IMR-90 (cell line): ENCODE results near the gene CHN1. TPM values are rescaled to one million over a fixed set of nuclear protein-coding genes. Genes with fewer than 3 reads are reported as not detected.

Source experiments
- ATAC-seq: fragments of 200-7000 bp; cut with Tn5 transposase; 2 replicates; pipeline ENCODE4 v1.9.1; 2020; ENCODE audit warnings: low read depth, mild to moderate bottlenecking, moderate library complexity
- BruUV-seq: library from RNA; stranded (reverse); fragments of 400-500 nt; replicated peaks from 2 replicates; lab custom pipeline; 2021; lab: Mats Ljungman, UMichigan
- CTCF ChIA-PET: fragments of 300-600 bp; formaldehyde crosslinking; extraction: SDS; loops from one replicate; lab custom pipeline; 2021; ENCODE audit warnings: antibody characterized with exemption; lab: Yijun Ruan, JAX
- POLR2A ChIA-PET: fragments of 300-600 bp; sonication (Branson Sonifier 250); formaldehyde crosslinking; loops from one replicate; lab custom pipeline; 2022; ENCODE audit warnings: antibody characterized with exemption; ENCODE audit not compliant: unreplicated experiment; lab: Charles Lee
- DNase-seq: peaks from one replicate; pipeline ENCODE4 v3.0.0; 2013
- H2AFZ ChIP-seq: replicated peaks from 2 replicates; pipeline ENCODE3; 2013; ENCODE audit warnings: low read length, mild to moderate bottlenecking; ENCODE audit not compliant: poor library complexity
- H2AK5ac ChIP-seq: 2 replicates; pipeline ENCODE4 v1.6.1; 2013; ENCODE audit warnings: low read depth, low read length, inconsistent platforms
- H2AK9ac ChIP-seq: replicated peaks from 2 replicates; pipeline ENCODE3; 2013; ENCODE audit warnings: mild to moderate bottlenecking, low read depth, low read length, moderate library complexity; ENCODE audit not compliant: poor library complexity
- H2BK120ac ChIP-seq: 2 replicates; pipeline ENCODE4 v1.6.1; 2013; ENCODE audit warnings: low read depth, low read length, inconsistent platforms
- H2BK15ac ChIP-seq: 3 replicates; pipeline ENCODE4 v1.6.1; 2013; ENCODE audit warnings: low read depth, low read length, inconsistent platforms
- H2BK20ac ChIP-seq: 2 replicates; pipeline ENCODE4 v1.6.1; 2013; ENCODE audit warnings: low read depth, mild to moderate bottlenecking, inconsistent platforms, low read length, moderate library complexity
- H2BK5ac ChIP-seq: 2 replicates; pipeline ENCODE4 v1.6.1; 2013; ENCODE audit warnings: mild to moderate bottlenecking, low read depth, low read length, inconsistent platforms; ENCODE audit not compliant: poor library complexity, severe bottlenecking
- H3K14ac ChIP-seq: replicated peaks from 2 replicates; pipeline ENCODE4 v1.6.1; 2013; ENCODE audit warnings: low read depth, low read length, inconsistent platforms
- H3K18ac ChIP-seq: 2 replicates; pipeline ENCODE4 v1.6.1; 2013; ENCODE audit warnings: low read depth, low read length, control low read depth
- H3K23ac ChIP-seq: 2 replicates; pipeline ENCODE4 v1.6.1; 2013; ENCODE audit warnings: low read depth, low read length, inconsistent platforms
- H3K27ac ChIP-seq: 2 replicates; pipeline ENCODE4 v1.5.1; 2013; ENCODE audit warnings: mild to moderate bottlenecking, control low read depth, low read length; ENCODE audit not compliant: insufficient read depth
- H3K27me3 ChIP-seq: 2 replicates; pipeline ENCODE4 v1.6.1; 2013; ENCODE audit warnings: low read length; ENCODE audit not compliant: control insufficient read depth, insufficient read depth
- H3K36me3 ChIP-seq: 2 replicates; pipeline ENCODE4 v1.6.1; 2013; ENCODE audit warnings: low read length, mixed read lengths; ENCODE audit not compliant: control insufficient read depth, insufficient read depth
- H3K4ac ChIP-seq: 2 replicates; pipeline ENCODE4 v1.6.1; 2013; ENCODE audit warnings: low read depth, low read length, inconsistent platforms
- H3K4me1 ChIP-seq: 2 replicates; pipeline ENCODE4 v1.6.1; 2013; ENCODE audit warnings: low read length, mixed read lengths; ENCODE audit not compliant: control insufficient read depth, insufficient read depth
- H3K4me2 ChIP-seq: 2 replicates; pipeline ENCODE4 v1.6.1; 2013; ENCODE audit warnings: low read depth, mild to moderate bottlenecking, control low read depth, low read length, moderate library complexity
- H3K4me3 ChIP-seq: 2 replicates; pipeline ENCODE4 v1.5.1; 2013; ENCODE audit warnings: low read depth, mild to moderate bottlenecking, control low read depth, low read length, moderate library complexity; ENCODE audit not compliant: insufficient read depth
- H3K56ac ChIP-seq: 2 replicates; pipeline ENCODE4 v1.6.1; 2013; ENCODE audit warnings: low read length, inconsistent platforms; ENCODE audit not compliant: insufficient read depth; ENCODE audit errors: extremely low read depth
- H3K79me1 ChIP-seq, 2 experiments: 2 replicates each; pipeline ENCODE4 v1.6.1; 2013; ENCODE audit warnings: low read length in 2 of 2, inconsistent platforms in 1 of 2, low read depth in 1 of 2
- H3K9ac ChIP-seq: 2 replicates; pipeline ENCODE4 v1.6.1; 2013; ENCODE audit warnings: low read depth, low read length, control low read depth
- H3K9me1 ChIP-seq: 2 replicates; pipeline ENCODE4 v1.6.1; 2013; ENCODE audit warnings: low read length, inconsistent platforms; ENCODE audit not compliant: insufficient read depth
- H3K9me3 ChIP-seq: 2 replicates; pipeline ENCODE4 v1.6.1; 2013; ENCODE audit warnings: low read length; ENCODE audit not compliant: control insufficient read depth, insufficient read depth
- H4K20me1 ChIP-seq: 2 replicates; pipeline ENCODE4 v1.6.1; 2013; ENCODE audit warnings: low read length, inconsistent platforms; ENCODE audit not compliant: insufficient read depth
- H4K5ac ChIP-seq: 2 replicates; pipeline ENCODE4 v1.6.1; 2013; ENCODE audit warnings: mild to moderate bottlenecking, low read depth, low read length, control low read depth
- H4K8ac ChIP-seq, 2 experiments: 2 replicates each; pipeline ENCODE4 v1.6.1; 2013; ENCODE audit warnings: low read depth in 2 of 2, low read length in 2 of 2, control low read depth in 1 of 2, inconsistent platforms in 1 of 2
- H4K91ac ChIP-seq: 2 replicates; pipeline ENCODE4 v1.6.1; 2013; ENCODE audit warnings: low read depth, low read length, inconsistent platforms; ENCODE audit not compliant: insufficient read depth
- FOS ChIP-seq: fragments of 150-350 bp; IDR thresholded peaks from 2 replicates; pipeline ENCODE4 v1.6.1; 2016; ENCODE audit warnings: low read depth, low read length
- NFE2L2 ChIP-seq: fragments of 150-350 bp; IDR thresholded peaks from 2 replicates; pipeline ENCODE4 v1.6.1; 2016; ENCODE audit warnings: low read depth, mild to moderate bottlenecking, low read length
- WGBS, 2 experiments: methylation state at CpG; one replicate each; pipeline versions ENCODE4 v1.1.5 to v1.1.7; 2013; ENCODE audit warnings: missing lambda C conversion rate in 2 of 2; ENCODE audit not compliant: insufficient read length in 1 of 2; ENCODE audit errors: extremely low coverage in 2 of 2; 5-methylcytosine and 5-hydroxymethylcytosine counted together
- dilution Hi-C: fragments of 300-500 bp; cut with HindIII; formaldehyde crosslinking; loops from one replicate; pipeline ENCODE4 v1.14.3; 2018; ENCODE audit warnings: low sequenced_read_pairs; ENCODE audit not compliant: unreplicated experiment
- in situ Hi-C: fragments of 300-500 bp; cut with MboI; formaldehyde crosslinking; loops from 3 replicates; pipeline ENCODE4 v1.14.3; 2019; ENCODE audit warnings: low sequenced_read_pairs, inconsistent platforms, mixed read lengths
- intact Hi-C: fragments of 100-400 bp; cut with micrococcal nuclease; formaldehyde crosslinking; loops from 2 replicates; pipeline ENCODE4 v1.10.0; 2022
- polyA plus RNA-seq, 3 experiments: library from polyadenylated mRNA; depleted of rRNA; stranded (reverse); fragments of >200 nt; gene quantifications; 2 replicates each; pipeline ENCODE4 v1.2.3, GENCODE V29; 2012; ENCODE audit warnings: low replicate concordance in 1 of 3
- total RNA-seq: library from RNA; depleted of rRNA; stranded (reverse); fragments of >200 nt; gene quantifications from 2 replicates; pipeline ENCODE4 v1.2.3, GENCODE V29; 2012

The CHN1 gene
- total and polyA plus RNA-seq, 2 of the 4 experiments (the other 2 are of a cell fraction), result 58.4 to 66.9 TPM

GRCh38 chr2:174939046-174939445 is 66.1 kb downstream of the CHN1 start:
- H4K91ac ChIP-seq, result no peak overlapping the region
- no peak overlapping the region for H3K4ac ChIP-seq
- dilution Hi-C loops (no loop called here), intact Hi-C loops (no loop called here), in situ Hi-C loops (no loop called here)
- H3K23ac ChIP-seq, result no peak overlapping the region
- no peak overlapping the region for H2BK20ac ChIP-seq
- H3K27ac ChIP-seq, result no peak overlapping the region
- peak; percentile 79 for DNase-seq
- BruUV-seq, result no TSS peak
- no peak overlapping the region for H4K5ac ChIP-seq
- ChIA-PET CTCF (interaction anchor here (0.9 kb wide), 1 partner anchor 20 kb away, joined by 4 read pairs; no protein-coding TSS in a partner anchor), POLR2A (no interaction called here)
- H3K18ac ChIP-seq, result no peak overlapping the region
- H3K14ac ChIP-seq, result no peak overlapping the region
- H3K9me1 ChIP-seq, result no peaks in the 10 kb centered on the region
- no peak overlapping the region for H2BK120ac ChIP-seq
- H2BK15ac ChIP-seq, result no peak overlapping the region
- H4K8ac ChIP-seq, result no peak overlapping the region
- no peaks in the 10 kb centered on the region for H3K36me3 ChIP-seq
- no CpG with 5 or more reads among the region's 1 CpG for WGBS, 2 experiments
- TF ChIP-seq NFE2L2 (no peak), FOS (0 out of 2 replicates have a peak, but pooled peaks have one; percentile 19)
- H3K9ac ChIP-seq, result no peak overlapping the region
- ATAC-seq, result peak; percentile 57
- no peaks in the 10 kb centered on the region for H3K4me1 ChIP-seq
- H2AK5ac ChIP-seq, result no peak overlapping the region
- H3K56ac ChIP-seq, result no peak overlapping the region
- no peaks in the 10 kb centered on the region; the same call in 1 of the 2 replicates for H3K9me3 ChIP-seq
- no peak overlapping the region for H2AK9ac ChIP-seq
- no peak overlapping the region for H3K4me3 ChIP-seq
- H3K4me2 ChIP-seq, result peak overlapping the region; percentile 25; the same call in 1 of the 2 replicates
- H2AFZ ChIP-seq, result no peak overlapping the region
- no peaks in the 10 kb centered on the region for H4K20me1 ChIP-seq
- no peaks in the 10 kb centered on the region for H3K79me1 ChIP-seq
- H2BK5ac ChIP-seq, result peak overlapping the region; percentile 20
- H3K27me3 ChIP-seq, result no peaks in the 10 kb centered on the region
